Spinal cord (tissue), 4 donors: ENCODE measurements around the gene SPATA18. TPM values are rescaled to one million over a fixed set of nuclear protein-coding genes. Genes with fewer than 3 reads are reported as not detected.

ENCODE experiments used
- polyA plus RNA-seq, 2 donors: library from polyadenylated mRNA; unstranded; fragments of 120-200 nt; gene quantifications; one replicate each; pipeline ENCODE4 v1.2.1, GENCODE V29; 2013; ENCODE audit not compliant: insufficient read length in 2 of 2
- total RNA-seq, 2 donors: library from RNA; depleted of rRNA in 1 of 2; stranded (reverse); fragments of 120-200 nt in 1 of 2; fragments of >200 nt in 1 of 2; gene quantifications; one replicate each; pipeline versions ENCODE4 v1.2.3 to v1.2.4, GENCODE V29; 2013 to 2014

Gene SPATA18
- total and polyA plus RNA-seq, 4 donors: 5.3 to 11.2 (median 7.7) TPM

Other genes starting within 250 kb of the SPATA18 start
- 10 to 100 TPM; 35.2 to 86.0 TPM for gene DCUN1D4, start 208.2 kb upstream of the SPATA18 start, total RNA-seq
- 10 to 100 TPM; 45.8 to 52.1 TPM for gene DCUN1D4, start 208.2 kb upstream of the SPATA18 start, polyA plus RNA-seq
- gene LRRC66, start 30.9 kb upstream of the SPATA18 start, total RNA-seq: under 1 TPM; 0.30 to 0.88 TPM
- gene LRRC66, start 30.9 kb upstream of the SPATA18 start, polyA plus RNA-seq: under 1 TPM; 0.82 to 0.86 TPM
- 100 to 1,000 TPM in 1 of 2 donors, 10 to 100 TPM in 1; 36.4 to 108 TPM for gene SGCB, start 13.0 kb upstream of the SPATA18 start, total RNA-seq
- gene SGCB, start 13.0 kb upstream of the SPATA18 start, polyA plus RNA-seq: 10 to 100 TPM; 61.8 to 82.5 TPM